K562 (cell line): ENCODE data around the gene NLRP4.

ENCODE experiments used
- E2F4 ChIP-seq: sonication (generic); formaldehyde crosslinking; IDR thresholded peaks from 2 replicates; pipeline ENCODE4 v1.8.0; 2022; ENCODE audit warnings: mild to moderate bottlenecking, low read depth, missing genetic modification reagents
- KDM4B ChIP-seq, 2 experiments: fragments of 450-650 bp in 1 of 2; sonication (generic) in 1 of 2; IDR thresholded peaks; 2 replicates each; pipeline ENCODE4 v1.6.1; 2016 to 2017; ENCODE audit warnings: borderline replicate concordance in 2 of 2, antibody characterized with exemption in 1 of 2, low read depth in 1 of 2, mild to moderate bottlenecking in 1 of 2
- KLF16 ChIP-seq: IDR thresholded peaks from 2 replicates; pipeline ENCODE4 v1.6.1; 2016; ENCODE audit warnings: antibody characterized with exemption
- POLR2A ChIP-seq: fragments of 450-650 bp; conservative IDR thresholded peaks from 2 replicates; pipeline ENCODE4 v1.6.1; 2016
- ZNF146 ChIP-seq: IDR thresholded peaks from one replicate; pipeline ENCODE4 v1.6.1; 2018; ENCODE audit warnings: missing compliant biosample characterization; ENCODE audit not compliant: unreplicated experiment
- ZNF232 ChIP-seq: sonication (generic); formaldehyde crosslinking; IDR thresholded peaks from 2 replicates; pipeline ENCODE4 v1.8.0; 2022; ENCODE audit warnings: mild to moderate bottlenecking, missing genetic modification reagents
- ZNF76 ChIP-seq: fragments of 250-450 bp; sonication (Bioruptor Pico); IDR thresholded peaks from 2 replicates; pipeline ENCODE4 v1.4.0; 2020; ENCODE audit warnings: mild to moderate bottlenecking, moderate library complexity, borderline replicate concordance
- TF ChIP-seq, protein P1 (sequence below), 3 experiments: IDR thresholded peaks in 2 of 3; conservative IDR thresholded peaks in 1 of 3; 2 replicates each; pipeline ENCODE4 v1.5.1; 2011 to 2012; ENCODE audit warnings: low read length in 3 of 3, mild to moderate bottlenecking in 3 of 3, control low read depth in 2 of 3, improper control_type of control experiment in 1 of 3, inconsistent platforms in 1 of 3, low read depth in 1 of 3, mixed read lengths in 1 of 3, moderate library complexity in 1 of 3; ENCODE audit not compliant: insufficient read depth in 2 of 3

DNA sequence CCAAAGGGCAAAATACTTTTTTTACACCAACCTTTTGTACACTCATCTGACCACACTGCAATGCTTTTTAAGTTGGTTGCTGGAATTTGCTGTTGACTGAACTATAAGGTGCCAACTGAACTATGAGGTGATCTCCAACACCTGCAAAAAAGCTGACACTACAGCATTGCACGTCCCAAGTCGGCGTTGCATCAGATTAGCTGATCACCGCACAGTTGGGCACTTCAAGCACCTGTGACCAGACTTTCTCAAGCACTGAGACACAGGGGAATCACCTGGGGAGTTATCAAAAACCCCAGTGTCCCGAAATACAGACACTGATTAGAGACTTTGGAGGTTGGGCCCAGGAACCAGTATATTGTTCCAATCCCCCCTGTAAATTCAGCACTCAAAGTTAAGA is 5.7 kb upstream of the NLRP4 start:
- TF ChIP-seq, protein P1, sequence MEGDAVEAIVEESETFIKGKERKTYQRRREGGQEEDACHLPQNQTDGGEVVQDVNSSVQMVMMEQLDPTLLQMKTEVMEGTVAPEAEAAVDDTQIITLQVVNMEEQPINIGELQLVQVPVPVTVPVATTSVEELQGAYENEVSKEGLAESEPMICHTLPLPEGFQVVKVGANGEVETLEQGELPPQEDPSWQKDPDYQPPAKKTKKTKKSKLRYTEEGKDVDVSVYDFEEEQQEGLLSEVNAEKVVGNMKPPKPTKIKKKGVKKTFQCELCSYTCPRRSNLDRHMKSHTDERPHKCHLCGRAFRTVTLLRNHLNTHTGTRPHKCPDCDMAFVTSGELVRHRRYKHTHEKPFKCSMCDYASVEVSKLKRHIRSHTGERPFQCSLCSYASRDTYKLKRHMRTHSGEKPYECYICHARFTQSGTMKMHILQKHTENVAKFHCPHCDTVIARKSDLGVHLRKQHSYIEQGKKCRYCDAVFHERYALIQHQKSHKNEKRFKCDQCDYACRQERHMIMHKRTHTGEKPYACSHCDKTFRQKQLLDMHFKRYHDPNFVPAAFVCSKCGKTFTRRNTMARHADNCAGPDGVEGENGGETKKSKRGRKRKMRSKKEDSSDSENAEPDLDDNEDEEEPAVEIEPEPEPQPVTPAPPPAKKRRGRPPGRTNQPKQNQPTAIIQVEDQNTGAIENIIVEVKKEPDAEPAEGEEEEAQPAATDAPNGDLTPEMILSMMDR (IDR thresholded peaks at IDR 0.05 in 2 of 3, conservative IDR thresholded peaks at IDR 0.05 in 1 of 3; ENCODE audit: insufficient read depth in 2 of 3, low read depth in 1 of 3, low read length in 3 of 3) = no peak
- TF ChIP-seq ZNF76 (CRISPR knock-in tag) = no peak
- TF ChIP-seq KDM4B (IDR thresholded peaks at IDR 0.05; ENCODE audit: borderline replicate concordance in 2 of 2, low read depth in 1 of 2) = no peak
- no peak for TF ChIP-seq ZNF146
- no peak for TF ChIP-seq KLF16
- no peak for TF ChIP-seq E2F4 (CRISPR knock-in tag)
- no peak for TF ChIP-seq POLR2A
- TF ChIP-seq ZNF232 (CRISPR knock-in tag) = no peak
